Choroid plexus epithelial cell (primary cell): ENCODE data around the gene FERMT3.

Source experiments
- DNase-seq: peaks from one replicate; pipeline ENCODE4 v3.0.0-alpha.2; 2010; ENCODE audit warnings: low read depth
- H3K4me3 ChIP-seq: 2 replicates; pipeline ENCODE4 v1.5.1; 2011; ENCODE audit warnings: low read depth, mild to moderate bottlenecking, control low read depth, low read length, moderate library complexity
- TF ChIP-seq, protein P1 (sequence below): conservative IDR thresholded peaks from 2 replicates; pipeline ENCODE4 v1.5.1; 2011; ENCODE audit warnings: low read depth, mild to moderate bottlenecking, control low read depth, inconsistent platforms, low read length, moderate library complexity

FERMT3 gene

DNA sequence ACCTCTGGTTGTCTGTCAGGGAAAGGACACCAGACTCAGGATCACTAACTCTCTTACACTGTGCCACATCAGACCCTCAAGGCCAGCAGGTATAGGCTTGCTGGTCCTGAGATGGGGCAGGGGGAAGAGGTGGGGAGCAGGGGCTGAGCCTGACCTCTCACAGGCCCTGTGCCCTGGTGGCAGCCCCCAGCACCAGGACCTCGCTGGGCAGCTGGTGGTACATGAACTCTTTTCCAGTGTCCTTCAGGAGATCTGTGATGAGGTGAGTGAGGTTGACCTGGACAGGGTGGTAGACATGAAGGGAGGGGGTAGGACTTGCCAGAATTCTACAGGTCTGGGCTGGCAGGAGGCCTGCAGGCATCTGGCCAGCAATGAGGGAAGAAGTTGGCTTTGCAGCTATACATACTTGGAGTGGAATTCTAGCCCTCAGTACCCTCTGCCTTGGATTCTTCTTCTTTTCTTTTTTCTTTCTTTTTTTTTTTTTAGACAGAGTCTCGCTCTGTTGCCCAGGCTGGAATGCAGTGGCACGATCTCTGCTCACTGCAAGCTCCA lies 21.0 kb downstream of the FERMT3 start:
- DNase-seq = no peak
- peak overlapping the region; percentile 87 for H3K4me3 ChIP-seq
- TF ChIP-seq, protein P1, sequence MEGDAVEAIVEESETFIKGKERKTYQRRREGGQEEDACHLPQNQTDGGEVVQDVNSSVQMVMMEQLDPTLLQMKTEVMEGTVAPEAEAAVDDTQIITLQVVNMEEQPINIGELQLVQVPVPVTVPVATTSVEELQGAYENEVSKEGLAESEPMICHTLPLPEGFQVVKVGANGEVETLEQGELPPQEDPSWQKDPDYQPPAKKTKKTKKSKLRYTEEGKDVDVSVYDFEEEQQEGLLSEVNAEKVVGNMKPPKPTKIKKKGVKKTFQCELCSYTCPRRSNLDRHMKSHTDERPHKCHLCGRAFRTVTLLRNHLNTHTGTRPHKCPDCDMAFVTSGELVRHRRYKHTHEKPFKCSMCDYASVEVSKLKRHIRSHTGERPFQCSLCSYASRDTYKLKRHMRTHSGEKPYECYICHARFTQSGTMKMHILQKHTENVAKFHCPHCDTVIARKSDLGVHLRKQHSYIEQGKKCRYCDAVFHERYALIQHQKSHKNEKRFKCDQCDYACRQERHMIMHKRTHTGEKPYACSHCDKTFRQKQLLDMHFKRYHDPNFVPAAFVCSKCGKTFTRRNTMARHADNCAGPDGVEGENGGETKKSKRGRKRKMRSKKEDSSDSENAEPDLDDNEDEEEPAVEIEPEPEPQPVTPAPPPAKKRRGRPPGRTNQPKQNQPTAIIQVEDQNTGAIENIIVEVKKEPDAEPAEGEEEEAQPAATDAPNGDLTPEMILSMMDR = no peak

DNA sequence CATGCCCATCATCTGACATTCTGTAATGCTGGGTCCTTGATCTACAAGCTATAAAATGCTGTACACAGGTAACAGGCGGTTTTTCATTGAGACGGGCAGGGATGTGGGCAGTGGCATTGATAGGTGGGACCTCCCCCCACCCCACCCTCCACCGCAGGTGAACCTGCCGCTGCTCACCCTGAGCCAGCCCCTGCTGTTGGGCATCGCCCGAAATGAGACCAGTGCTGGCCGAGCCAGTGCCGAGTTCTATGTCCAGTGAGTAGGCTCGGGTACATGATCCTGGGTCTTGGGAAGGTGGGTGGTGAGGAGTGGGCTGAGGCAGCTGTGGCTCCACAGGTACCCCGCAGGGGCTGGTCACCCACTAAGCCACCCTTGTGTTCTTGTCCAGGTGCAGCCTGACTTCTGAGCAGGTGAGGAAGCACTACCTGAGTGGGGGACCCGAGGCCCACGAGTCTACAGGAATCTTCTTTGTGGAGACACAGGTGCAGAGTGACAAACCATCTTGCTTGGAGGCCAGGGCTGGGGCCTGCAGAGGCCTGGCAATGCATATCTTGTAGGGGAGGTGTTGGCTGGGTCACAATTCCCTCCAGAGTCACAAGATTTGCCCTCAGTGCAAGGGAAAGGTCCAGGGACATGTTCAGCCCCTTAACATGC lies 22.7 kb downstream of the FERMT3 start:
- no peak for DNase-seq
- H3K4me3 ChIP-seq = no peak overlapping the region
- TF ChIP-seq, protein P1 = no peak

DNA sequence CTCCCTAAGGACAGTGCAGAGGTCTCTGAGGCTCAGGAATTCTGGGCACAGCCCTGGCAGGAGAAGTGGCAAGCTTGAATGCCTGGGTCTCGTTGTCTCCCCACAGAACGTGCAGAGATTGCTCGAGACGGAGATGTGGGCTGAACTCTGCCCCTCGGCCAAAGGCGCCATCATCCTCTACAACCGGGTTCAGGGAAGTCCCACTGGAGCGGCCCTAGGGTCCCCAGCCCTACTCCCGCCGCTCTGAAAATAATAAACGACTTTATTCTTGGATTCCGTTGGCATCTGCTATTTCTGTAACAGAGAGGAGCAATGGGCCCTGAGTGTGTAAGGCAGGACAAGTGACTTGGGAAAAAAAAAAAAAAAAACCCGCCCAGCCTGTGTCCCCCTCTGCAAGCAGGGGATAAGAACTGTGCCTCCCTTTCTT lies 23.2 kb downstream of the FERMT3 start:
- no peak for DNase-seq
- peak overlapping the region; percentile 91 for H3K4me3 ChIP-seq
- TF ChIP-seq, protein P1 = no peak

DNA sequence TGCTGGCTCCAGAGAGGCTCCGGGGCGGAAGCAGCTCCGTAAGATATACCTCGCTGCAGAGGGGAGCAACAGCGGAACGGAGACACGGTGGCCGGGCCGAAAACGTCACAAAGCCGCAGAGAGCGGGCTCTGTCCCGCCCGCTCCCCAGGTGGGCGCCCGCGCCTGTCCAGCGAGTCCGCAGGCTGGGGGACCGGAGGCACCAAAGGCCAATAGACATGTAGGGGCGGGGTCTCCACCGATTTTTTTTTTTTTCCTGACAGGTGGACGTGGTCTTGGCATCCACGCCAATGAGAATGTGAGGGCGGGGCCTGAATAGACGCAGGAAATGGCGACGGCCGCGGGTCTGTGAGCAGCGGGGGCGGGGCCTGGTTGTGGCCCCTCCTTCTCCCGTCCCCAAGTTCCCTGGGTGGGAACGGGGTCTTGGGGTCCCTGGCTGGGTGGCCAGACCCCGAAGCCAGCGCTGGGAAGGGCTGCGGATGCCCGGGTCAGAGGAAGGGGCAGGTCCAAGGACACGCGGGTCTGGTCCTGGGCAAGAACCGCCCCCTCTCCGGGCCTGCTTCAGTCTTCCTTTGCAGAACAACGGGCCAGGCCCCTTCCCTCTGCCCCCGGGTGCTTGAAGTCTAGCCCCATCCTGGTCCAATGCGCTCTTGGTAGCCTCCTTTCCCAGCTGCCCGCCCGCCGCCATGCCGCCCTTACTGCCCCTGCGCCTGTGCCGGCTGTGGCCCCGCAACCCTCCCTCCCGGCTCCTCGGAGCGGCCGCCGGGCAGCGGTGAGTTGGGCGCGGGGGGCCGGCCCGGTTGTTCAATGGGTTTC lies 23.9 kb downstream of the FERMT3 start, which contains the start of gene DNAJC4:
DNAJC4 (plus strand) TSS at position 378 of the 814 bp plus-strand sequence; CDS start at position 685, 307 bp downstream.
- TF ChIP-seq, protein P1 = no peak
- peak; percentile 91 for DNase-seq
- peak within 1 kb of the TSS; percentile 91 for H3K4me3 ChIP-seq

DNA sequence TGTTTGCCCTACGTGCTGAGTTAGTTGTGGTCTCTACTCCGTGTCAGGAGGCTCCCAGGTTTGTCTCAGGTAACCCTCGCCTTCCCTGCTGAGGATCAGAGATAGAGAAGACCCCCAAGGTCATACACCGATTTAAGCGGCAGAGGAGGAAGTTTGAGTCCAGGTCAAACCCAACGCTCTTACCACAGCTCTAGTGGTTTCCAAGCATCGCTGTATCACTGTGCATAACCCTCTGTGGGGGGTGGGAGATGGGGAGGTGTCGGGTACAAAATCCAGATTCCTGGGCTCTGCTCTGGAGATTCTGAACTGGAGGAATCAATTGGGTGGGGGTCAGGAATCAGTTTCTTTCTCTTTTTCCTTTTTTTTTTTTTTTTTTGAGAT lies 24.5 kb downstream of the FERMT3 start:
- H3K4me3 ChIP-seq = peak overlapping the region; percentile 91
- TF ChIP-seq, protein P1 = no peak
- DNase-seq = no peak

DNA sequence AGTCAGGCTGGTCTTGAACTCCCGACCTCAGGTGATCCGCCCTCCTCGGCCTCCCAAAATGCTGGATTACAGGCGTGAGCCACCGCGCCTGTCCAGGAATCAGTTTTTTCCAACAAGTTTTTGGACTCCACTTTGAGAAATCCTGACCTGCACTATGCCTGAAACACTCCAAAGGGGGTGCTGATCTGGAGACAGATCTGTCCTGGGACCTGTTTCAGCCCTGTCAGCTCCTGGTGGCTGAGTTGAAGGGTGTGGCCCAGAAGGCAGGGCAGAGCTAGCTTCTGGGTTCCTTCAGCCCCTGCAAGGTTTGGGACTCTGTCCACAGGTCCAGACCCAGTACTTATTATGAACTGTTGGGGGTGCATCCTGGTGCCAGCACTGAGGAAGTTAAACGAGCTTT lies 25.0 kb downstream of the FERMT3 start:
- TF ChIP-seq, protein P1 = no peak
- no peak overlapping the region for H3K4me3 ChIP-seq

More for the DNA sequence above, 25.0 kb downstream of the FERMT3 start:
- no peak for DNase-seq
